SK-N-SH (cell line): Measurements from ENCODE around the gene ZNF341. TPM values are rescaled to one million over a fixed set of nuclear protein-coding genes. Genes with fewer than 3 reads are reported as not detected.

Experiments used
- CTCF ChIA-PET: fragments of 300-600, 350-600 bp; formaldehyde crosslinking; extraction: SDS; loops from one replicate; lab custom pipeline; 2021; lab: Yijun Ruan, JAX
- POLR2A ChIA-PET: fragments of 350-600 bp; sonication (Branson Sonifier 250); formaldehyde crosslinking; extraction: SDS; loops from one replicate; lab custom pipeline; 2020; ENCODE audit warnings: antibody characterized with exemption, inconsistent platforms; lab: Yijun Ruan, JAX
- DNase-seq: peaks from one replicate; pipeline ENCODE4 v3.0.0; 2012
- H2AFZ ChIP-seq: fragments of 200-600 bp; sonication (generic); 2 replicates; pipeline ENCODE4 v1.8.1; 2016; ENCODE audit warnings: antibody characterized with exemption, mild to moderate bottlenecking, low read depth
- H3F3A ChIP-seq: fragments of 200-600 bp; sonication (generic); replicated peaks from 2 replicates; pipeline ENCODE3; 2016; ENCODE audit warnings: antibody characterized with exemption, mild to moderate bottlenecking; ENCODE audit not compliant: insufficient read depth
- H3K27ac ChIP-seq, 2 experiments: fragments of 200-500 bp in 1 of 2; fragments of 200-600 bp in 1 of 2; sonication (Bioruptor generic) in 1 of 2; sonication (generic), shearing (Covaris generic) in 1 of 2; 2 replicates each; pipeline versions ENCODE4 v1.5.1 to v1.6.1; 2014 to 2016; ENCODE audit warnings: low read depth in 2 of 2, inconsistent platforms in 1 of 2, low read length in 1 of 2, mild to moderate bottlenecking in 1 of 2, mixed read lengths in 1 of 2
- H3K27me3 ChIP-seq: fragments of 200-600 bp; sonication (generic), shearing (Covaris generic); 2 replicates; pipeline ENCODE4 v1.6.1; 2016; ENCODE audit warnings: mixed run types; ENCODE audit not compliant: insufficient read depth
- H3K36me3 ChIP-seq, 2 experiments: fragments of 200-500 bp in 1 of 2; fragments of 200-600 bp in 1 of 2; sonication (Bioruptor generic) in 1 of 2; sonication (generic) in 1 of 2; replicated peaks in 1 of 2; 2 replicates each; pipeline versions ENCODE3 to v1.5.1; 2014 to 2016; ENCODE audit warnings: low read length in 1 of 2, mild to moderate bottlenecking in 1 of 2; ENCODE audit not compliant: insufficient read depth in 2 of 2, control insufficient read depth in 1 of 2
- H3K4me1 ChIP-seq, 2 experiments: fragments of 200-500 bp in 1 of 2; fragments of 200-600 bp in 1 of 2; sonication (Bioruptor generic) in 1 of 2; sonication (generic), shearing (Covaris generic) in 1 of 2; 2 replicates each; pipeline versions ENCODE4 v1.5.1 to v1.6.1; 2014 to 2016; ENCODE audit warnings: low read depth in 1 of 2, low read length in 1 of 2, mixed run types in 1 of 2; ENCODE audit not compliant: insufficient read depth in 2 of 2, control insufficient read depth in 1 of 2
- H3K4me2 ChIP-seq: fragments of 200-600 bp; sonication (generic), shearing (Covaris generic); 2 replicates; pipeline ENCODE4 v1.6.1; 2017; ENCODE audit warnings: mixed run types
- H3K4me3 ChIP-seq, 2 experiments: fragments of 200-500 bp in 1 of 2; fragments of 200-600 bp in 1 of 2; sonication (Bioruptor generic) in 1 of 2; sonication (generic), shearing (Covaris generic) in 1 of 2; 2 replicates each; pipeline versions ENCODE4 v1.5.1 to v1.8.1; 2014 to 2016; ENCODE audit warnings: low read depth in 2 of 2, inconsistent platforms in 1 of 2, low read length in 1 of 2, mild to moderate bottlenecking in 1 of 2, mixed read lengths in 1 of 2, moderate library complexity in 1 of 2
- H3K79me2 ChIP-seq: fragments of 200-600 bp; sonication (generic); 2 replicates; pipeline ENCODE4 v1.8.1; 2017; ENCODE audit warnings: mild to moderate bottlenecking; ENCODE audit not compliant: insufficient read depth
- H3K9ac ChIP-seq: fragments of 200-600 bp; sonication (generic); 2 replicates; pipeline ENCODE4 v1.6.1; 2017; ENCODE audit warnings: mixed run types
- H3K9me2 ChIP-seq: fragments of 200-600 bp; sonication (generic); 2 replicates; pipeline ENCODE4 v1.6.1; 2017; ENCODE audit warnings: mixed run types
- H3K9me3 ChIP-seq: fragments of 200-600 bp; sonication (generic); 2 replicates; pipeline ENCODE4 v1.6.1; 2017; ENCODE audit warnings: mixed run types, mild to moderate bottlenecking, moderate library complexity
- H4K20me1 ChIP-seq: fragments of 200-600 bp; sonication (generic); 2 replicates; pipeline ENCODE4 v1.6.1; 2017; ENCODE audit warnings: mild to moderate bottlenecking, mixed run types; ENCODE audit not compliant: insufficient read depth
- ELF1 ChIP-seq: IDR thresholded peaks from 2 replicates; pipeline ENCODE4 v1.4.0; 2012
- EP300 ChIP-seq, 2 experiments: IDR thresholded peaks; 2 replicates each; pipeline versions ENCODE4 v1.4.0 to v1.6.1; 2012; ENCODE audit warnings: borderline replicate concordance in 1 of 2, low read depth in 1 of 2, low read length in 1 of 2
- FOSL2 ChIP-seq: IDR thresholded peaks from 2 replicates; pipeline ENCODE4 v1.4.0; 2012; ENCODE audit warnings: low read depth, mild to moderate bottlenecking, moderate library complexity, borderline replicate concordance
- JUND ChIP-seq: IDR thresholded peaks from 2 replicates; pipeline ENCODE4 v1.4.0; 2012
- RAD21 ChIP-seq: IDR thresholded peaks from 2 replicates; pipeline ENCODE4 v1.6.1; 2012; ENCODE audit warnings: mild to moderate bottlenecking, low read length
- RFX5 ChIP-seq: IDR thresholded peaks from 2 replicates; pipeline ENCODE4 v1.6.1; 2012; ENCODE audit warnings: mild to moderate bottlenecking, improper control_type of control experiment, low read length
- SMC3 ChIP-seq: IDR thresholded peaks from 2 replicates; pipeline ENCODE4 v1.6.1; 2012; ENCODE audit warnings: low read depth, low read length, improper control_type of control experiment
- TAF1 ChIP-seq: IDR thresholded peaks from 2 replicates; pipeline ENCODE4 v1.6.1; 2012; ENCODE audit warnings: low read depth, mild to moderate bottlenecking, low read length, moderate library complexity, borderline replicate concordance
- TCF12 ChIP-seq: IDR thresholded peaks from 2 replicates; pipeline ENCODE4 v1.4.0; 2012
- TEAD4 ChIP-seq: IDR thresholded peaks from 2 replicates; pipeline ENCODE4 v1.4.0; 2012; ENCODE audit warnings: mild to moderate bottlenecking, borderline replicate concordance; ENCODE audit not compliant: insufficient read depth
- WGBS: methylation state at CpG from one replicate; pipeline ENCODE4 v1.1.6; 2017; ENCODE audit warnings: low lambda C conversion rate; 5-methylcytosine and 5-hydroxymethylcytosine counted together
- polyA plus RNA-seq, 3 experiments: library from polyadenylated mRNA; depleted of rRNA; stranded (reverse); fragments of >200 nt; gene quantifications; 2 replicates each; pipeline ENCODE4 v1.2.3, GENCODE V29; 2012
- TF ChIP-seq, protein P1 (sequence below): fragments of 200-600 bp; sonication (generic); IDR thresholded peaks from 2 replicates; pipeline ENCODE4 v1.6.1; 2017; ENCODE audit warnings: antibody characterized with exemption, mild to moderate bottlenecking, moderate library complexity
- TF ChIP-seq, protein P2 (sequence below): IDR thresholded peaks from 2 replicates; pipeline ENCODE4 v1.4.0; 2012; ENCODE audit warnings: low read depth, borderline replicate concordance
- TF ChIP-seq, protein P3 (sequence below): fragments of 150-350 bp; IDR thresholded peaks from 2 replicates; pipeline ENCODE4 v1.6.1; 2016; ENCODE audit warnings: mild to moderate bottlenecking, low read depth, low read length

Gene ZNF341
- polyA plus RNA-seq, 1 of the 3 experiments (the other 2 are of a cell fraction) = 3.2 TPM

DNA sequence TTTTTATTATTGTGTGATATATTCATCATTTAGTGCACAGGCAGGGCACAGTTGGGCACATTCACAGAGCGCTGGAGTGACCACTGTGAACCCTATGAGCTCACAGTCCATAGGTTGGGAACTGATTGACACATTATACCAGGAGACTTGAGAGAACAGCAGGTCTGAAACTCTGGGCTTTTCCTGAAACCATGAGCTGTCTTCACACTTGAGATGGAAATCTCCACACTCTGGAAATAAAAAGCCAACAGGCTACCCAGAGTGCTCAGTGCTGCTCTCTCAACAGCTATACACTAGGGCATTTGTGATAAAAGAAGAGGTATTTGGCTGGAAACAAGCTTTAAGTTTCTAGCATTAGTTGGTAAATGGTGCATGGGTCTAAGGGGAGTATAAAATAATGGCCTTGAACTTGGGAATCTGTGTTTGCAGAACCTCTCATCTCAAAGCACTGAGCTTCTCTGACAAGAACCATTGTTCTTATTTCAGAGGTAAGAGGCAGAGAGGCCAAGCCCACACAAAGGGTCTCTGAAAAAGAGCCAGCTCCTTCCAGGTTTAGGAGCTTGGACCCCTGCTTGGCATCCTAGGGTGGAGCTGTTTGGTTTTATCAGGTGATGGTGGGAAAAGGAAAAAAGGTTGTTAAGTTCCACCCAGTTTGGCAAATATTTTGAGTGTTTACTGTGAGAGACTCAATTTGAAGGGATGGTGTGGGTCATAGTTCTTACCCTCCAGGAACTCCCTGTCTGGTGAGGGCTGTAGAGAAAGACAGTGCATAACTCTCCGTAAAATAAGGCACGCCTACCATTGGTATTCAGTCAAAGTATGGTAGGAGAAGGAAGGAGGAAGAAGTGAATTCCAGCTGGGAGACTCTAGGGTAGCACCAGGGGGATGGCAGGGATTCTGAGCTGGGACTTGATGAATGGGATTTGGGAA, 93.8 kb downstream of the ZNF341 start:
- H3K36me3 ChIP-seq = peaks cover 0 to 5% of the 10 kb centered on the region in 2 experiments
- ChIA-PET POLR2A (no interaction called here), CTCF (interaction anchor here (1.0 to 1.8 kb wide), 5 partner anchors 9 to 217 kb away, joined by 3 to 5 read pairs (median 3); no protein-coding TSS in a partner anchor)
- H3K79me2 ChIP-seq = peaks cover 99% of the 10 kb centered on the region
- DNase-seq = no peak
- no peaks in the 10 kb centered on the region for H3K9me3 ChIP-seq
- H3K27ac ChIP-seq = no peak overlapping the region
- no peak overlapping the region for H3K4me3 ChIP-seq
- H3K9ac ChIP-seq = no peak overlapping the region
- H3K4me2 ChIP-seq = no peak overlapping the region
- H3K27me3 ChIP-seq = no peaks in the 10 kb centered on the region
- H3K4me1 ChIP-seq = peaks cover 10 to 12% of the 10 kb centered on the region in 2 experiments; a peak in 2 of 4 replicates
- peaks cover 97% of the 10 kb centered on the region for H4K20me1 ChIP-seq
- 95% methylated on average over 3 of the region's 3 CpGs for WGBS
- H3K9me2 ChIP-seq = no peaks in the 10 kb centered on the region
- TF ChIP-seq RFX5 = no peak
- TF ChIP-seq EP300 (IDR thresholded peaks at IDR 0.05; ENCODE audit: borderline replicate concordance in 1 of 2, low read depth in 1 of 2, low read length in 1 of 2) = no peak
- TF ChIP-seq TCF12 = no peak
- no peak overlapping the region for H2AFZ ChIP-seq
- no peaks in the 10 kb centered on the region for H3F3A ChIP-seq

DNA sequence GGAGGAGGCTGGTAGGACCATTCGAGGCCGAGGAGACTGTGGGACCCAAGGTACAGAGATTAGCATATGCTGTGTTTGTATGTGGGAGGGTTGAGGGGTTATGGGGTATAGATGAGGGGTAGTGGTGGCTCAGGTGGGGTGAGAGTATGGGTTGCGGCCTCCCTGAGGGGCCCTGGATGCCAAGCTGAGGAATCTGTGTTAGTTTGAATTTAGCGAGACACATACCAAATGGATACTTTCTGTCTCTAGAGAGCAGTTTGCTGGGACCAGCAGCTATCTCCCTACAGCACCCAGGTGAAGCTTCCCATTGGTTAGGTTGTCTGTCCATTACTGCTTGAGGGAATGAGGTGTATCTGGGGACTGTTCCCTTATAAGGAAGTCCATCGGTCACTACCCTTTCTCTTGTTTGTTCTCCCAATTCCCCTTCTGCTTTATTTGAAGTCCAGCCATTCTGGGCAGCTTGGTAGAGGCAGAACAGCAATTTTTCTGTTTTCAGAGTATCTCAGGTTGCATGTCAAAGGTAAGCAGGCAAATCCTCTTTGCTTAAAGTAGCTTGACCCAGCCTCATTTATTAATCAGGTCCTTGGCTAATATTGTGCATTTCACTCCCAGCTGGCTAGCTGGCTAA, 94.6 kb downstream of the ZNF341 start:
- Histone ChIP-seq H3K79me2 (peaks cover 95% of the 10 kb centered on the region), H3K27me3 (no peaks in the 10 kb centered on the region), H3K9ac (no peak overlapping the region), H3K4me2 (no peak overlapping the region), H2AFZ (no peak overlapping the region), H3K4me1 (peaks cover 10 to 12% of the 10 kb centered on the region in 2 experiments; a peak in 2 of 4 replicates), H3K36me3 (peaks cover 0 to 5% of the 10 kb centered on the region in 2 experiments), H4K20me1 (peaks cover 91% of the 10 kb centered on the region), H3K9me3 (no peaks in the 10 kb centered on the region), H3K27ac (no peak overlapping the region)
- POLR2A ChIA-PET = interaction anchor here (1.1 kb wide), 1 partner anchor 12 kb away, joined by 3 read pairs; no protein-coding TSS in a partner anchor
- CTCF ChIA-PET = interaction anchor here (1.0 to 1.8 kb wide), 5 partner anchors 10 to 216 kb away, joined by 3 to 5 read pairs (median 3); no protein-coding TSS in a partner anchor
- no peak for DNase-seq
- 95% methylated on average over 5 of the region's 5 CpGs for WGBS
- TF ChIP-seq, protein P1, sequence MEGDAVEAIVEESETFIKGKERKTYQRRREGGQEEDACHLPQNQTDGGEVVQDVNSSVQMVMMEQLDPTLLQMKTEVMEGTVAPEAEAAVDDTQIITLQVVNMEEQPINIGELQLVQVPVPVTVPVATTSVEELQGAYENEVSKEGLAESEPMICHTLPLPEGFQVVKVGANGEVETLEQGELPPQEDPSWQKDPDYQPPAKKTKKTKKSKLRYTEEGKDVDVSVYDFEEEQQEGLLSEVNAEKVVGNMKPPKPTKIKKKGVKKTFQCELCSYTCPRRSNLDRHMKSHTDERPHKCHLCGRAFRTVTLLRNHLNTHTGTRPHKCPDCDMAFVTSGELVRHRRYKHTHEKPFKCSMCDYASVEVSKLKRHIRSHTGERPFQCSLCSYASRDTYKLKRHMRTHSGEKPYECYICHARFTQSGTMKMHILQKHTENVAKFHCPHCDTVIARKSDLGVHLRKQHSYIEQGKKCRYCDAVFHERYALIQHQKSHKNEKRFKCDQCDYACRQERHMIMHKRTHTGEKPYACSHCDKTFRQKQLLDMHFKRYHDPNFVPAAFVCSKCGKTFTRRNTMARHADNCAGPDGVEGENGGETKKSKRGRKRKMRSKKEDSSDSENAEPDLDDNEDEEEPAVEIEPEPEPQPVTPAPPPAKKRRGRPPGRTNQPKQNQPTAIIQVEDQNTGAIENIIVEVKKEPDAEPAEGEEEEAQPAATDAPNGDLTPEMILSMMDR = no peak
- no peak for TF ChIP-seq TEAD4
- TF ChIP-seq, protein P2, sequence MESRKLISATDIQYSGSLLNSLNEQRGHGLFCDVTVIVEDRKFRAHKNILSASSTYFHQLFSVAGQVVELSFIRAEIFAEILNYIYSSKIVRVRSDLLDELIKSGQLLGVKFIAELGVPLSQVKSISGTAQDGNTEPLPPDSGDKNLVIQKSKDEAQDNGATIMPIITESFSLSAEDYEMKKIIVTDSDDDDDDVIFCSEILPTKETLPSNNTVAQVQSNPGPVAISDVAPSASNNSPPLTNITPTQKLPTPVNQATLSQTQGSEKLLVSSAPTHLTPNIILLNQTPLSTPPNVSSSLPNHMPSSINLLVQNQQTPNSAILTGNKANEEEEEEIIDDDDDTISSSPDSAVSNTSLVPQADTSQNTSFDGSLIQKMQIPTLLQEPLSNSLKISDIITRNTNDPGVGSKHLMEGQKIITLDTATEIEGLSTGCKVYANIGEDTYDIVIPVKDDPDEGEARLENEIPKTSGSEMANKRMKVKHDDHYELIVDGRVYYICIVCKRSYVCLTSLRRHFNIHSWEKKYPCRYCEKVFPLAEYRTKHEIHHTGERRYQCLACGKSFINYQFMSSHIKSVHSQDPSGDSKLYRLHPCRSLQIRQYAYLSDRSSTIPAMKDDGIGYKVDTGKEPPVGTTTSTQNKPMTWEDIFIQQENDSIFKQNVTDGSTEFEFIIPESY = no peak
- no peak for TF ChIP-seq JUND
- TF ChIP-seq FOSL2 = no peak
- TF ChIP-seq, protein P3, sequence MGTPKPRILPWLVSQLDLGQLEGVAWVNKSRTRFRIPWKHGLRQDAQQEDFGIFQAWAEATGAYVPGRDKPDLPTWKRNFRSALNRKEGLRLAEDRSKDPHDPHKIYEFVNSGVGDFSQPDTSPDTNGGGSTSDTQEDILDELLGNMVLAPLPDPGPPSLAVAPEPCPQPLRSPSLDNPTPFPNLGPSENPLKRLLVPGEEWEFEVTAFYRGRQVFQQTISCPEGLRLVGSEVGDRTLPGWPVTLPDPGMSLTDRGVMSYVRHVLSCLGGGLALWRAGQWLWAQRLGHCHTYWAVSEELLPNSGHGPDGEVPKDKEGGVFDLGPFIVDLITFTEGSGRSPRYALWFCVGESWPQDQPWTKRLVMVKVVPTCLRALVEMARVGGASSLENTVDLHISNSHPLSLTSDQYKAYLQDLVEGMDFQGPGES = no peak
- no peak for TF ChIP-seq ELF1
- no peak for TF ChIP-seq TAF1
- TF ChIP-seq SMC3 = no peak
- TF ChIP-seq RAD21 = no peak
- TF ChIP-seq, all 33 proteins: peak for 0
- no peaks in the 10 kb centered on the region for H3K9me2 ChIP-seq
- H3F3A ChIP-seq = no peaks in the 10 kb centered on the region
- no peak overlapping the region for H3K4me3 ChIP-seq
